GM18505 (cell line): ENCODE results near the gene SPIRE2.
"Not testable (repeated sequence)": the region's sequence is repeated elsewhere in the genome, so short reads cannot be mapped to it uniquely, and the experiment has no call there.

ENCODE experiments used
- ATAC-seq: cut with Tn5 transposase; IDR thresholded peaks from one replicate; pipeline ENCODE4 v1.9.1; 2021; ENCODE audit not compliant: unreplicated experiment
- POLR2A ChIP-seq: IDR thresholded peaks from 4 replicates; pipeline ENCODE4 v1.6.1; 2011; ENCODE audit warnings: borderline replicate concordance; ENCODE audit not compliant: insufficient read depth, insufficient read length; ENCODE audit errors: extremely low read depth

Gene SPIRE2

DNA sequence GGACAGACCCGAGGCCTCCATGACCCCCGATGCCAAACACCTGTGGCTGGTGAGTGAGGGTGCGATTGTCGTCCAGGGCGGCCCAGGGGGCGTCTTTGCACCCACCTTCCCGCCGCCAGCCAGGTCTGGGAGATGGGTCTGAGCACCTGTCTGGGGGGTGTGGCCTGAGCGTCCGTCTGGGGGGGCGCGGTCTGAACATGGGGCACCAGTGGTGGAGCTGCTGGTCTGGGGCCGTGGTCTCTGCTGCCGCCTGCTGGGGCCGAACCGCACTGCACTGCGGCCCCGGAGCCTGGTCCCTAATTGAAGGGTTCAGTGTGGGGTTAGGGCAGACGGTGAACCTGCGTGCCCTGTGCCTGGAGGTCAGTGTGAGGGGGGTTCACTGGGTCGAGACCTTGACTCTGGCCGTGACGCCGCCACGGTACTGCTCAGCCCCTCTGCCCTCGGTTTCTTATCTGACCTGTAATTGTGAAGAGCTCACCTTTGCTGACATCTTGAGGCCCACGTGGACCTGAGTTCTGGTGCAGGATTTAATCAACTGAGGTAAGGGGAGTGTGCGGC lies 32.6 kb downstream of the SPIRE2 start:
- no peak for TF ChIP-seq POLR2A
- peak; percentile 40 for ATAC-seq

DNA sequence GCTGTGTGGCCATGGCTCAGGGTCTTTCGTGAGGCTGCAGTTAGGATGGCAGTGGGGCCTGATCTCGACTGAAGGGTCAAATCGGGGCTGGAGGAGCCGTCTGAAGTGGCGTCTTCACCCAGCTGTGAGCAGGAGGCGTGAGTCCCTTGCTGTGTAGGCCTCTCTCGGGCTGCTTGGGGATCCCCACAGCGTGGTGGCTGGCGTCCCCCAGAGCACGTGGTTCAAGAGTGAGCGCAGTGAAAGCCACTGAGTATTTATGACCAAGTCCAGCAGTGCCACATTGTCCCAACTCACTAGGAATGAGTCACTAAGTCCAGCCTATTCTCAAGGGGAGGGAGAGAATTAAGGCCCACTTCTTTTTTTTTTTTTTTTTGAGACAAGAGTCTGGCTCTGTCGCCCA lies 33.4 kb downstream of the SPIRE2 start:
- no peak for TF ChIP-seq POLR2A
- ATAC-seq, result no peak

DNA sequence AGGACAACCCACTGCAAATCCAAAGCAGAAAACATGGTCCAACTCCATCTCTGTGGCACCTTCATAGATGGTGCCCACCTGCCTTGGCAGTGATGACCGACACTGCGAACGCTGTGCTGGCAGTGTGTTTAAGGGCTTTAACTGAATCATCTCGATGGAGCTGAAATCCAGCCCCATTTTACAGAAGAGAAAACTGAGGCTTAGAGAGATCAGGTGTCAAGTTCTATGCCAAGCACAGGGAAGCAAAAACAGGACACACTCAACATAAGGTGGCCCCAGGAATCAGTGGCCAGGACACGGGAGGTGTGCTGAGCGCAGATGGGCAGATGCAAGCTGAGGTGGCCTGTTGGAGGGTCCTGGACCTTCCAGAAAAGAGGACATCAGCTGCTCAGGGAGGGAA lies 34.5 kb downstream of the SPIRE2 start:
- no peak for TF ChIP-seq POLR2A
- no peak for ATAC-seq

DNA sequence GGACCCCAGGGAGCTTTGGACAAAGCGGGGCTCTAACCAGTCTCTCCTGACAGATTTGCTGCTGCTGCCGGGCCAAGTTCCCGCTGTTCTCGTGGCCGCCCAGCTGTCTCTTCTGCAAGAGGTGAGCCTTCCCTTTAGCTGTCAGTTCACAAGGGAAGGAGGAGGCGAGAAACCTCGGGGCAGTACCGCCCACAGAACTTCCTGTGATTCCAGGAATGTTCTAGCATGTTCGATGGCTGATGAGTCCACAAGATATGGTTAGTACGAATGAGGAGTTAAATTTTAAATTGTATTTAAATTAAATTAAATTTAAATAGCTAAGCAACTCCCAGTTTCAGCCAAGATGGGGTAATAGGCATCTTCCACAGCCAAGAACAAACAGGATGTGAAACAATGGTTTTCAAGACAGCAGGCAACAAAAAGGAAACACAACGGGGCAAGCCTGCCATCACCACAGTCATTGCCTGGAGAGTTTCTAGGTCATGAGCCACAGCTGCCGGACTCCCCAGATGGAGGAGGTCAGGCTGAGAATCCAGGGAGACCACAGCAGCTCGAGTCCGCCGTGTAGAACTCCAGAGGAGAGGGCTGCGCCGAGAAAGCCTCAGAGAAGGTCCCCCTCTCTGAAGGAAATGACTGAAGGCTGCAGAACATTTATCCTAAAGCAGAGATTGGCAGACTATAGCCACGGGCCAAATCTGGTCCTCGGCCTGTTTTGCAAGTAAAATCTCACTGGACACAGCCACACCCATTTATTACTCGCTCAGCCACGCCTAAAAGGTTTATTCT lies 35.7 kb downstream of the SPIRE2 start:
- no peak for ATAC-seq

DNA sequence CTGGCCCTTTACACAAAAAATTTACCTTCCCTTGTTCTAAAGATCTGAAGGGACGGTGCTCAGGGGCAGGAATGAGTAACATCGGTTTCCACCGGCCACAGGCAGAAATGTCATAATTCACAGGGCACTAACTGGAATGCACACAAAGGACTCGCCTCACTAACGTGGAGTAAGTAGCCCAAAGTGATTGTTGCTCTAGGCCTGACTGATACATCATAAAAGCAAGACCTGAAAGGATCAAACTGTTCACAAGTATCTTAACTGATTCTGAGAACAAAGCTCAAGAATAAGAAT lies 36.2 kb downstream of the SPIRE2 start:
- no peak for ATAC-seq
- no peak for TF ChIP-seq POLR2A

More for the DNA sequence above, 35.7 kb downstream of the SPIRE2 start:
- TF ChIP-seq POLR2A, result peak; percentile 38

DNA sequence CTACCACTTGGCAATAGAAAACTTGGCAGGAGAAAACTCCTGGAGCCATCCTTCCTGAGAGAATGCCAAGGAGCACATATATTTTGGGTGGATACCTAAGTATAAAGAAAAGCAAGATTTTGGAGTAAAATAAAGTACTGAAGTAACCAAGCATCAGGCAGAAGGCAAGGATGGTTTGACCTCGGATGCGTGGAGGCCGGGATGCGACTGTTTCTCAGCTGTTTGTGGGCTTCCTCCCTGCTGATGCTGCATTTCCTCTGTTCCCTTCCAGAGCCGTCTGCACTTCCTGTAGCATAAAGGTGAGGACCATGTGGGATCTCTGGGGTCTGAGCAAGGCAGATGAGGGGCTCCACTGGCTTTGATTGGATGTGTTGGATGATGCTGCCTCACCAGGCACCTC lies 39.6 kb downstream of the SPIRE2 start:
- ATAC-seq, result no peak
- no peak for TF ChIP-seq POLR2A

DNA sequence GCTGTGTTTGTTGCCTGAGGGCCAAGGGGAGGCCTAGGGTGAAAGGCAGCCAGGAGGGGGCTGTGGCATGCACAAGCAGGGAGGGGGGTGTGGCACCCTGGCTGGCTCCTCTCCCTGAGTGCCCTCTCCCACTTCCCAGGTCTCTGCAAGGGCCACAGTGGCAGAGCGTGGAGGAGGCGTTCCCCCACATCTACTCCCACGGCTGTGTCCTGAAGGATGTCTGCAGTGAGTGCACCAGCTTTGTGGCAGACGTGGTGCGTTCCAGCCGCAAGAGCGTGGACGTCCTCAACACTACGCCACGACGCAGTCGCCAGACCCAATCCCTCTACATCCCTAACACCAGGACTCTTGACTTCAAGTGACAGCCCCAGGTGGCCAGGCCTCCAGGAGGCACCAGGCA lies 41.6 kb downstream of the SPIRE2 start:
- no peak for TF ChIP-seq POLR2A
- no peak for ATAC-seq

DNA sequence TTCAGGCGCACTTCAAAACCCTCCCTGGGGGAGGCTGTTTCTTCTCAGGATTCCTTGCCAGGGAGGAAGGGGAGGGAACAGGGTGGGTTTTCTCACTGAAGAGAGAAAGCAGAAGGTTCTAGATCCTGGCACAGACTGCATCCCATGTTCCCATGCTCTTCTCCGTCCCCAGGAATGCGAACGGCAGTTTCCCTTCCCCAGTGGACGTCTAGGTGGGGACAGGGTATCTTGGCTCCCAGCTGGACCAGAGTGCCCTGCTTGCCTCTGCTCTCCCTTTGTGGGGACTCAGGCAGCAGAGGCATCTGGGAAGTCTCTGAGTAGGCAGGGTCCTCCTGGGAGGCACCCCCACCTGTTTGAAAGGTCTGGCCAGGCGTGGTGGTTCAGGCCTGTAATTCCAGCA lies 42.2 kb downstream of the SPIRE2 start:
- TF ChIP-seq POLR2A, result no peak
- no peak for ATAC-seq

DNA sequence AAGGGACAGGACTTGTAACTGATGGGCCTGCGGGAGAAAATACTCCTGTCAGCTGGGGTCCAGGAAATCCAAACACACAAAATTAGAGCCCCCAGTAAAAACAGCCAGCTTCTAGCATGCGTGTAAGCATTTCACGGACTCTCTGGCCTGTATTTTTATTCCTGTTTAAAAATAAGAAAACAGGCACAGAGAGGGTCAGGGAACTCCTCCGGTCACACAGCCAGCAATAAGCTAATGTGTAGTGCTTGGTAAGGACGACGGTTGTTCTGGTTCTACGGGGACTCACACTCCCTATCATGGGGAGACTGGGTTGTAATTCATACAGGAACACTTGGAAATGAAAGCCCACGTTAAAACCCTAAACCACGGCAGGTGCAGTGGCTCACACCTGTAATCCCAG lies 43.6 kb downstream of the SPIRE2 start:
- no peak for ATAC-seq
- TF ChIP-seq POLR2A, result no peak

DNA sequence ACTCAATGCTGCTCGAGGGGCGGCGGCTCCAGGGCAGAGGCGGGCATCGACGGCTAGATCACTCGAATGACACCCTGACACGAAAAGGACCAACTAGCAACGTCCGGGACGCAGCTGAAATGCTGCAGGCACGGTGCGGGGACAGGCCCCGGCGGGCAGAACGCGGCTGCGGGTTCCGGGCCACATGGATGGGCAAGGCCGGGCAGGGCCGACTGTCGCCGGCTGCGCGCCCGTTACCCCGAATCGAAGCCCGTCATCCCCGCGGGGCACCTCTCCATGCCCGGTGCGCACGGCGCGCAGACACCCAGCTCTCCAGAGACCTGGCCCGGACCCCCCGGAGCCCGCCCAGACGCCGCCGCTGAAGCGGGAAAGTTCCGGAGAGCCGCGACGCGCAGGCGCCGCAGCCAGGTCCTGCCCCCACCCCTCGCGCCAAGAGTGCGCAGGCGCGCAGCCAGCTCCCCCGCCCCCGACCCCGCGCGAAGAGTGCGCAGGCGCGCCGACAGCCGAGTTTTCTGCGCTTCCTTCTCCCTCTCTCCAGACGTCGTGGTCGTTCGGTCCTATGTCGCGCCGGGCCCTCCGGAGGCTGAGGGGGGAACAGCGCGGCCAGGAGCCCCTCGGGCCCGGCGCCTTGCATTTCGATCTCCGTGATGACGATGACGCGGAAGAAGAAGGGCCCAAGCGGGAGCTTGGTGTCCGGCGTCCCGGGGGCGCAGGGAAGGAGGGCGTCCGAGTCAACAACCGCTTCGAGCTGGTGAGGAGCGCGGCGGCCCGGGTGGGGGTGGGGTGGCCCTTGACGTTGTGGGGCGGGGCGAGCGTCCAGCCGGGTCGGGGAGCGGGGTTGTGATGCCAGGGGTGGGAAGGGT lies 45.1 kb downstream of the SPIRE2 start, which contains the start of gene TCF25:
TSS of gene TCF25 (plus strand) at position 484 of the 863 bp plus-strand sequence. CDS start at position 560, 76 bp downstream.
- TF ChIP-seq POLR2A, result peak; percentile 91
- peak; percentile 47 for ATAC-seq

DNA sequence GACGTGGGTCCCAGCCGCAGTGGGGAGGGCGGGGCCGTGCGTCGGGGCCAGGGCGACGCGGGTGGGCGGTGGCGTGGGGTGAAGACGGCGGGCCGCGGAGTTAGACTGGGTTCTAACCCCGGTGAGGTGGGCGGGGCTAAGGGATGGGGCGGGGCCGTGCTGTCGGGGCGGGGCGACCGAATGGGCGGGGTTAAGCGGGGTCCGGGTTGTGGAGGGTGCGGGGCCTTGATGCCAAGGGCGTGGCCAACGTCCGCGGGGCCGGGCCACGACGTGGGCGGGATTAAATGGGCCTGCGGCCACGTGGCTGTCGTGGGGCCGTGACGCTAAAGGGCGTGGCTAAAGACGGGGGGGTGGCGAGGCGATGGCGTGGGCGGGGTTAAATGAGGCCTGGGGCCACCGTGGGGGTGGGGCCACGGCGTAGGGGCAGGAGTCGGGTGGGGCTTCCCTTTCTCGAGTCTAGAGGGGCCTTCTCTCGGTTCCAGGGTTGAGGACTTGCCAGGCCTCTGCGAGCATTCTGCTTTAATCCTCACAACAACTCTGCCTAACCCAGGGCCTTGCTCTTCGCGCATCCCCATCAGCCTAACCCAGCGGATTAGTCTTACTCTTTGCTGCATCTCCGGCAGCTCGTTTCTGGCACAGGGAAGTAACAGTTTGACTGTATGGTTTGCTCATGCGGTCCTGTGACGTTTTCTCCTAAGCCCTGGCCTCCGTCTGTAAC lies 45.9 kb downstream of the SPIRE2 start:
- peak; percentile 33 for TF ChIP-seq POLR2A
- peak; percentile 71 for ATAC-seq

DNA sequence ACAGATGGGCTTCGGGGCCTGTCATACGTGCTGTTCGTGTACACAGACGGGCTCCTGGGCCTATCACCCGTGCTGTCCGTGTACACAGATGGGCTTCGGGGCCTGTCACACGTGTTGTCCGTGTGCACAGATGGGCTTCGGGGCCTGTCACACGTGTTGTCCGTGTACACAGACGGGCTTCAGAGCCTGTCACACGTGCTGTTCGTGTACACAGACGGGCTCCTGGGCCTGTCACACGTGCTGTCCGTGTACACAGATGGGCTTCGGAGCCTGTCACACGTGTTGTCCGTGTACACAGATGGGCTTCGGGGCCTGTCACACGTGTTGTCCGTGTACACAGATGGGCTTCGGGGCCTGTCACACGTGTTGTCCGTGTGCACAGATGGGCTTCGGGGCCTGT lies 50.8 kb downstream of the SPIRE2 start:
- not testable (repeated sequence) for ATAC-seq
